Hepatocyte (in vitro differentiated cells): Measurements from ENCODE around the gene ZNRF1. TPM values are rescaled to one million over a fixed set of nuclear protein-coding genes. Genes with fewer than 3 reads are reported as not detected.

Source experiments
- DNase-seq: peaks from one replicate; pipeline ENCODE4 v3.0.0-alpha.2; 2016; ENCODE audit warnings: low spot score
- H2AFZ ChIP-seq: fragments of 200-600 bp; sonication (generic); 2 replicates; pipeline ENCODE4 v1.6.0; 2016; ENCODE audit warnings: antibody characterized with exemption, mild to moderate bottlenecking
- H3K27ac ChIP-seq: fragments of 200-600 bp; sonication (generic); 2 replicates; pipeline ENCODE4 v1.5.1; 2016; ENCODE audit warnings: mild to moderate bottlenecking
- H3K27me3 ChIP-seq: fragments of 200-600 bp; sonication (generic); 2 replicates; pipeline ENCODE4 v1.6.1; 2016
- H3K36me3 ChIP-seq: fragments of 200-600 bp; sonication (generic); replicated peaks from 2 replicates; pipeline ENCODE4 v1.5.1; 2016; ENCODE audit warnings: low read depth; ENCODE audit not compliant: insufficient read depth
- H3K4me1 ChIP-seq: fragments of 200-600 bp; sonication (generic); 2 replicates; pipeline ENCODE4 v1.5.1; 2016; ENCODE audit warnings: mild to moderate bottlenecking, moderate library complexity; ENCODE audit not compliant: insufficient read depth
- H3K4me2 ChIP-seq: fragments of 200-600 bp; sonication (generic); 2 replicates; pipeline ENCODE4 v1.6.0; 2016
- H3K4me3 ChIP-seq: fragments of 200-600 bp; sonication (generic); 2 replicates; pipeline ENCODE4 v1.5.1; 2016; ENCODE audit warnings: mild to moderate bottlenecking
- H3K79me2 ChIP-seq: fragments of 200-600 bp; sonication (generic); 2 replicates; pipeline ENCODE4 v1.6.0; 2017; ENCODE audit warnings: mild to moderate bottlenecking
- H3K9me2 ChIP-seq: fragments of 200-600 bp; sonication (generic); replicated peaks from 2 replicates; pipeline ENCODE4 v1.6.0; 2017; ENCODE audit warnings: mild to moderate bottlenecking; ENCODE audit not compliant: insufficient read depth
- H3K9me3 ChIP-seq: fragments of 200-600 bp; sonication (generic); 2 replicates; pipeline ENCODE4 v1.5.1; 2016; ENCODE audit warnings: low read depth, mild to moderate bottlenecking
- H4K20me1 ChIP-seq: fragments of 200-600 bp; sonication (generic); 2 replicates; pipeline ENCODE4 v1.6.0; 2016; ENCODE audit warnings: mild to moderate bottlenecking; ENCODE audit not compliant: insufficient read depth, poor library complexity, severe bottlenecking
- CTCF ChIP-seq: fragments of 200-600 bp; sonication (generic); IDR thresholded peaks from 2 replicates; pipeline ENCODE4 v1.5.1; 2016; ENCODE audit warnings: antibody characterized with exemption, mild to moderate bottlenecking; ENCODE audit not compliant: poor library complexity
- EZH2 ChIP-seq: fragments of 200-600 bp; sonication (generic); IDR thresholded peaks from 2 replicates; pipeline ENCODE4 v1.6.1; 2016; ENCODE audit warnings: antibody characterized with exemption, mild to moderate bottlenecking, borderline replicate concordance
- EZH2phosphoT487 ChIP-seq: fragments of 200-600 bp; sonication (generic); IDR thresholded peaks from one replicate; pipeline ENCODE4 v1.6.1; 2018; ENCODE audit warnings: antibody characterized with exemption, mild to moderate bottlenecking, low read depth, moderate library complexity; ENCODE audit not compliant: unreplicated experiment, severe bottlenecking
- WGBS: methylation state at CpG from one replicate; pipeline ENCODE4 v1.1.6; 2016; ENCODE audit warnings: low lambda C conversion rate; ENCODE audit errors: missing lambda C conversion rate; 5-methylcytosine and 5-hydroxymethylcytosine counted together
- polyA plus RNA-seq: library from polyadenylated mRNA; unstranded; fragments of >200 nt; fragmentation: Nextera tagmentation; extraction: Ambion mirVana; gene quantifications from 2 replicates; pipeline ENCODE4 v1.2.1, GENCODE V29; 2016
- total RNA-seq: library from RNA; depleted of rRNA; stranded (reverse); fragments of >200 nt; gene quantifications from 2 replicates; pipeline ENCODE4 v1.2.3, GENCODE V29; 2014

Gene ZNRF1
- total and polyA plus RNA-seq, 2 experiments from 2014 or later: 23.0 to 46.5 TPM

- Histone ChIP-seq H3K4me2 (no peak overlapping the region), H4K20me1 (peaks cover 9% of the 10 kb centered on the region)
Measured at GRCh38 chr16:75017670-75018525, 19.1 kb downstream of the ZNRF1 start.

GRCh38 chr16:75019007-75019406 lies 20.2 kb downstream of the ZNRF1 start:
- WGBS: 88% methylated on average over 8 of the region's 8 CpGs
- Histone ChIP-seq H3K4me1 (no peaks in the 10 kb centered on the region), H3K9me2 (no peaks in the 10 kb centered on the region), H3K27me3 (no peaks in the 10 kb centered on the region), H3K9me3 (peaks cover 14% of the 10 kb centered on the region), H3K36me3 (no peaks in the 10 kb centered on the region), H4K20me1 (peaks cover 7% of the 10 kb centered on the region), H3K4me3 (no peak overlapping the region), H3K4me2 (no peak overlapping the region), H3K27ac (no peak overlapping the region), H2AFZ (no peak overlapping the region), H3K79me2 (peaks cover 100% of the 10 kb centered on the region)
- DNase-seq: no peak
- no peak for TF ChIP-seq CTCF
- no peak for TF ChIP-seq EZH2
- no peak for TF ChIP-seq EZH2phosphoT487

More at GRCh38 chr16:75017670-75018525, 19.1 kb downstream of the ZNRF1 start:
- no peak for DNase-seq
- Histone ChIP-seq H3K9me3 (peaks cover 14% of the 10 kb centered on the region), H3K36me3 (no peaks in the 10 kb centered on the region), H3K4me3 (no peak overlapping the region), H3K27ac (no peak overlapping the region), H3K79me2 (peaks cover 100% of the 10 kb centered on the region), H2AFZ (no peak overlapping the region), H3K9me2 (no peaks in the 10 kb centered on the region), H3K4me1 (no peaks in the 10 kb centered on the region), H3K27me3 (no peaks in the 10 kb centered on the region)
- no peak for TF ChIP-seq CTCF
- TF ChIP-seq EZH2phosphoT487: no peak
- no peak for TF ChIP-seq EZH2
- 79% methylated on average over 3 of the region's 3 CpGs for WGBS

GRCh38 chr16:75019586-75019985 lies 20.8 kb downstream of the ZNRF1 start:
- Histone ChIP-seq H4K20me1 (peaks cover 4% of the 10 kb centered on the region), H3K9me2 (no peaks in the 10 kb centered on the region), H3K4me1 (peaks cover 3% of the 10 kb centered on the region), H3K27ac (no peak overlapping the region), H3K9me3 (peaks cover 14% of the 10 kb centered on the region), H3K27me3 (no peaks in the 10 kb centered on the region), H3K4me3 (no peak overlapping the region), H3K36me3 (no peaks in the 10 kb centered on the region), H2AFZ (no peak overlapping the region), H3K4me2 (no peak overlapping the region), H3K79me2 (peaks cover 100% of the 10 kb centered on the region)
- no peak for DNase-seq
- WGBS: over 99% methylated on average over 7 of the region's 7 CpGs
- TF ChIP-seq EZH2phosphoT487 (no peak), EZH2 (no peak), CTCF (no peak)
